HG03039 (cell line): ENCODE measurements around the gene PRELID1.
A peak's percentile ranks its signal among the peaks of the same experiment; 100 is the strongest.
"Not testable (repeated sequence)": the region's sequence is repeated elsewhere in the genome, so short reads cannot be mapped to it uniquely, and the experiment has no call there.

Experiments used
- ATAC-seq: cut with Tn5 transposase; IDR thresholded peaks from one replicate; pipeline ENCODE4 v1.9.1; 2021; ENCODE audit warnings: mild to moderate bottlenecking, moderate library complexity; ENCODE audit not compliant: unreplicated experiment

The PRELID1 gene

GRCh38 chr5:177334781-177335700, 31.4 kb downstream of the PRELID1 start:
- no peak for ATAC-seq

- no peak for ATAC-seq
Measured at GRCh38 chr5:177335701-177336065, 32.1 kb downstream of the PRELID1 start.

DNA sequence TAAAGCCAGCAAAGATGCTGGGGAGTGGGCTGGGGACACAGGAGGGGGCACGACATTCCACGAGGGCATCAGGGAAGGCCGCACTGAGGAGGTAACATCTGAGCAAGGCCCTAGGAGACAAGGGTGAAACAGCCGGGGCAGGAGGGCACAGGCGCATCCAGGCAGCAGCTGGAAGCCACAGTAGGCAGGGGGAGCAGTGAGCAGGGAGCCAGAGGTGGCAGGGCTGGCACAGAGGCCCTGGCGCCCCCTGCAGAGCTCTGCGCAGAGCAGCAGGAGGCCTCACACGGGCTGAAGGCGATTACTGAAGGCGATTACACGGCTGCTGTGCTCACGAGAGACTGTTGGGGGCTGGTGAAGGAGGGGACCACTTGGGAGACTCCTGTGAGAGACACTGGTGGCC, 32.5 kb downstream of the PRELID1 start:
- no peak for ATAC-seq

- no peak for ATAC-seq
Measured at GRCh38 chr5:177336603-177337494, 33.2 kb downstream of the PRELID1 start.

GRCh38 chr5:177338251-177339106, 34.9 kb downstream of the PRELID1 start:
- ATAC-seq: no peak

DNA sequence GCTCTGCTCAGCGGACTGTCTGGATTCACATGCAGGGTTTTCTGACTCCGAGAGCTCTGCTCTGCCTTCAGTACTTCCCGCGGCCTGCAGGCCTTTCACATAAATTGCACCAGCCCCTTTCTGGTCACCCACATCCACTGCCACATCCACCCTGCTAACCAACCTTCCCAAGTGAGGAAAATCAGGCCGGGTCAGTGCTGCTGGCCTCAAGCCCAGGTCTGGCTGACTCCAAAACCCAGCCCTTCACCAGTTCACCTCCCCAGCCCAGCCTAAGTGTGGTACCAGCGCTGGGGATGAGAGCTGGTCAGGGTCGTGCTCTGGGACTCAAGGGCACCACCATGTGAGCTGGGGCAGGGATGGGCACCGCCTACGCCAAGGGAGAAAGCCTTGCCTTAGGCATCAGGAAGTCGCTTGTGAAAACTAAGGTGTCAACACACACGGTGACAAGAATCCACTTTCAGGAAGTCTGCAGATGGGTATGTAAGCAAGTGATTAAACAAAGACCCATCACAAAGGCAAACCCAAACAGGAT, 35.6 kb downstream of the PRELID1 start:
- ATAC-seq: no peak

GRCh38 chr5:177343000-177343399, 39.4 kb downstream of the PRELID1 start:
- not testable (repeated sequence) for ATAC-seq

DNA sequence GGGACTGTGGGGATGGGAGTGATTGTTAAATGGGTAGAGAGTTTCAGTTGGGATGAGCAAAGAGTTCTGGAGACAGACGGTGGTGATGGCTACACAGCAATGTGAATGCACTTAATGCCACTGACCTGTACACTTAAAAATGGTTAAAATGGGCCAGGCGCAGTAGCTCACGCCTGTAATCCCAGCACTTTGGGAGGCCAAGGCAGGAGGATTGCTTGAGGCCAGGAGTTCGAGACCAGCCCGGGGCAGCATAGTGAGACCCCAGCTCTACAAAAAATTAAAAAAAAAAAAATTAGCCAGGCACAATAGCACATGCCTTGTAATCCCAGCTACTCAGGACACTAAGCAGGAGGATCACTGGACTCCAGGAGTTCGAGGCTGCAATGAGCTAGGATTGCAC, 40.2 kb downstream of the PRELID1 start:
- ATAC-seq: no peak

- ATAC-seq: no peak
Measured at GRCh38 chr5:177344891-177345290, 41.3 kb downstream of the PRELID1 start.

DNA sequence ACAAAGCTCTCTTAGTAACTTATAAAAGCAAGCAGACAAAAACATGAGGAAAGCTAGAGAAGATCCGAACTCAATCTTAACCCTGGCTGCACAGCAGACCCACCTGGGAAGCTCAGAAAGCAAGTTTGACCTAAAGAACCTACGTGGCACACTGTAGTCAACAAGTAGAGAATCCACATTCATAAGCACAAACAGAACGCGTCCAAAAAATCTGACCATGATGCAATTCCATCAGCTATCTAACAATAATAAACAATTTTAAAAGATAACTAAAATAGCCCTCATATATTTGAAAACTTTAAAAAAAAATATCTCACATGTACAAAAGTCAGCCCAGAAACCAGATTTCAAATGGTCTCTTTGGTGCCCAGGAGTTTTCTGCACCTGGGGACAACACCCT, 43.2 kb downstream of the PRELID1 start:
- ATAC-seq: no peak

DNA sequence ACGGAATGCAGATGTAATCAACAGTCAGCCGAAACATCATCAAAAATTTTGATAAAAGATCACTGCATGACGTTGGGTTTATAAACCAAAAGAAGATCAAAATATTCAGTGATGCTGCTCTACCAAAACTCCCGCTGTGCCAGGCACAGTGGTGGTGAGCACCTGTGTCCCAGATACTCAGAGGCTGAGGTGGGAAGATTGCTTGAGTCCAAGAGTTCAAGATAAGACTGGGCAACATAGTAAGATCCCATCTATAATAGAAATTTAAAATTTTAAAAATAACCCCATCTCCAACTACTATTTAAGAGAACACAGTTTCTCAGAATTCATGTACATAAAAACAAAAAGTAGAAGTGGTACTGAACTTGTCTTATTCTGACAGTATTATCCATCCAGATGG, 44.1 kb downstream of the PRELID1 start:
- ATAC-seq: no peak

GRCh38 chr5:177349362-177349647, 45.7 kb downstream of the PRELID1 start:
- ATAC-seq: no peak

DNA sequence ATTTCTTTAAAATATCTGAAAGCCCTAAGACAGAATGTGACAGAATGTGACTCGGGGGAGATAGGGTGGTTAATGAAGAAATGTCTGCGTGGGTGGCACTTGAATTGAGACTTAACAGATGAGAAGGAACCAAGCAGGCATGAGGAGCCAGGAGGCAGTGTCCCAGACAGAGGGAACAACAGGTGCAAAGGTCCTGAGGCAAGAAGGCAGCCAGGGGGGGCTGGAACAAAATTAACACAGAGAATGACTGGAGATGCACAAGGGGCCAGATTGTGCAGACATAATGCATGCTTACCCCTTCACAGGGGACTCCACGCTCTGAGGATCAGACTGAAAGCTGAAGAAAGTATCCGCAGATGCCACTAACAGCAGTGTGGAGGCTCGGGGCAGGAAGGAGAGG, 46.2 kb downstream of the PRELID1 start:
- no peak for ATAC-seq

- peak; percentile 7 for ATAC-seq
Measured at GRCh38 chr5:177350776-177351391, 47.3 kb downstream of the PRELID1 start.

DNA sequence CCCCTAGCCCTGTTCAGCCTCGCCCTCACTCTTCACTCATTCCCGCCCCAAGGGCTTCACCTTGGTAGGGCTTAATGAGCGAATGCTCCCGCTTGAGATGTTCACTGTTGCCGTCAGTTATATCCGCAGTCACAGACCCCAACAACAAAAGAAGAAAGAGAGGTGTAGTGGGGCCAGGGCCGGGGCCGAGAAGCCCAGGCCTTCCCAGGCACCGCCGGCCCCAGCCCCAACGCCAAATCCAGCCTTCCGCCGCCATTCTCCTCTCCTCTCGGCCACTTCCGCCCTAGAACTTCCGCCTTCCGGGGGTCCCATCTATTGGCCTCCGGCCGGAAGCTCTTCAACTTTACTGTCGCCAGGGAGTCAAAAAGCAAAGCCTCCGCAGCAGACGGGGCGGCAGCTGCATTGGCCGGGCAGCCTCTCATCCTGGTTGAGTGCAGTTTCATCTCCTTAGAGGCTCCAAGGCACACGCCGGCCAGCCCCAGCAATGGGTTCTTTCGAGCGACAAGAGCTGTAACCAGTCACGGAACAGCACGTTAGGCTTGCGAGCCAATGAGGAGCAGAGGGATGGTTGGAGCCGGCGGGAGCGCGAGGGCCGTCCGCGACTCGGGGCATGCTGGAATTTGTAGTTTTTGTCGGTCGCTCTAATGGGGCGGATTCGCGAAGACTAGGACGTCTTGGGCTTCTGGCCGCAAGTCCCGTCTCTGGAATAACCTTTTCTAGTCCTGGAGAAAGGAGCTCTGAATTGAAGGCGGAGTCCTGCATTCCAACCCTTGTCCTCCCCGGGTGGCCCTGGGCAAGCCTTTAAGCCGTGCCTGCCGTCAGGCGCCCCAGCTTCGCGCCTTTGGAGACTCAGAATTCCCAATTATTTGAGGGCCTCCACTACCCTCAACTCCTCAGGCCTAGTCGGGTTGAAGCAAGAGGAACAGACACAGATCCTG, 48.1 kb downstream of the PRELID1 start, which contains the start of gene LMAN2:
Gene LMAN2 (minus strand): TSS at position 277 of the 938 bp plus-strand sequence. CDS start 21 bp downstream, at position 256.
- ATAC-seq: peak; percentile 83

DNA sequence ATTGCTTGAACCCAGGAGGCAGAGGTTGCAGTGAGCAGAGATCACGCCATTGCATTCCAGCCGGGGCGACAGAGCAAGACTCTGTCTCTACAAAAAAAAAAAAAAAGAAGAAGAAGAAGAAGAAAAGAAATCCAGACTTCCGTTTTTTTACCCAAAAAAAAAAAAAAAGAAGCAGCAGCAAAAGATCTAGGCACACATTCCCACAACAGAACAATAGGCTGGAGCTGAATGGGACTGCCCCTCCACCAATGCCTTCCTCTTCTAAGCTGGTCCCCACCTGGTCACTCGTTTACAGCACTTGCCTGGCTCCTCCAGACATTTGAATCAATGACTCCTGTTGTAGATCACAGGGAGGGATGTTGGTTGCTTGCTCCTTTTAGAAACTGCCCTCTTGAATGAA, 49.5 kb downstream of the PRELID1 start:
- ATAC-seq: no peak

DNA sequence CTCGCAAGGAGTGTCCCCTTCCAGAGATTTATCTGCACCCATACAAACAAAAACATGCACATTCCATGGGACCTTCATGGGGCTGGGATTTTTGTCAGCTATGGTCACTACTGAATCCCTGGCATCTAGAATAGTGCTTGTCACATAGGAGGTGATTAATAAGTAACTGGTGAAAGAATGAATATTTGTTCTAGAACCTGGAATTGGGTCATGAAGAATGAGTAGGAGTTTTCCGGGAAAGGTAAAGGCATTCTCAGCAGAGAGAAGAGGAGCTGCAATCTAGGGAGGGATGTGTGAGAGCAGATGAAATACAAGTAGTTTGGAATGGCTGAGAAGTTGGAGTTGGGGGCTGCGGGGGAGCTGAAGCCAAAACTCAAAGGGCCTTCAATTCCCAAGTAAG, 50.7 kb downstream of the PRELID1 start:
- no peak for ATAC-seq

GRCh38 chr5:177354711-177355110, 51.1 kb downstream of the PRELID1 start:
- ATAC-seq: no peak

GRCh38 chr5:177355162-177355867, 51.7 kb downstream of the PRELID1 start:
- no peak for ATAC-seq
